Measurements from ENCODE around the gene RHCG. TPM values are rescaled to one million over a fixed set of nuclear protein-coding genes. Genes with fewer than 3 reads are reported as not detected.
A peak's percentile ranks its signal among the peaks of the same experiment; 100 is the strongest.

The RHCG gene
- total and polyA plus RNA-seq, 2 donors: 0.85 to 9.0 TPM

GRCh38 chr15:89433686-89434085 lies 62.7 kb downstream of the RHCG start:
- WGBS: 81% methylated on average over 2 of the region's 2 CpGs
- H3K36me3 ChIP-seq (ENCODE audit: control insufficient read depth in 2 of 2, insufficient read depth in 2 of 2, low read length in 1 of 2): no peaks in the 10 kb centered on the region
- H3K4me3 ChIP-seq (ENCODE audit: low read length in 2 of 2): no peak overlapping the region
- peaks cover 3 to 4% of the 10 kb centered on the region in 2 donors for H3K4me1 ChIP-seq (ENCODE audit: control insufficient read depth in 2 of 2, insufficient read depth in 2 of 2, low read length in 2 of 2)
- no peak for DNase-seq (ENCODE audit: low read depth in 6 of 9, low spot score in 9 of 9)
- no peak overlapping the region for H3K27ac ChIP-seq (ENCODE audit: low read depth in 1 of 2, low read length in 1 of 2)
- peaks cover 15 to 72% of the 10 kb centered on the region in 2 donors for H3K27me3 ChIP-seq (ENCODE audit: control insufficient read depth in 2 of 2, insufficient read depth in 1 of 2, low read length in 1 of 2)
- no peaks in the 10 kb centered on the region for H3K9me3 ChIP-seq (ENCODE audit: control insufficient read depth in 2 of 2, insufficient read depth in 1 of 2, low read length in 1 of 2)

DNA sequence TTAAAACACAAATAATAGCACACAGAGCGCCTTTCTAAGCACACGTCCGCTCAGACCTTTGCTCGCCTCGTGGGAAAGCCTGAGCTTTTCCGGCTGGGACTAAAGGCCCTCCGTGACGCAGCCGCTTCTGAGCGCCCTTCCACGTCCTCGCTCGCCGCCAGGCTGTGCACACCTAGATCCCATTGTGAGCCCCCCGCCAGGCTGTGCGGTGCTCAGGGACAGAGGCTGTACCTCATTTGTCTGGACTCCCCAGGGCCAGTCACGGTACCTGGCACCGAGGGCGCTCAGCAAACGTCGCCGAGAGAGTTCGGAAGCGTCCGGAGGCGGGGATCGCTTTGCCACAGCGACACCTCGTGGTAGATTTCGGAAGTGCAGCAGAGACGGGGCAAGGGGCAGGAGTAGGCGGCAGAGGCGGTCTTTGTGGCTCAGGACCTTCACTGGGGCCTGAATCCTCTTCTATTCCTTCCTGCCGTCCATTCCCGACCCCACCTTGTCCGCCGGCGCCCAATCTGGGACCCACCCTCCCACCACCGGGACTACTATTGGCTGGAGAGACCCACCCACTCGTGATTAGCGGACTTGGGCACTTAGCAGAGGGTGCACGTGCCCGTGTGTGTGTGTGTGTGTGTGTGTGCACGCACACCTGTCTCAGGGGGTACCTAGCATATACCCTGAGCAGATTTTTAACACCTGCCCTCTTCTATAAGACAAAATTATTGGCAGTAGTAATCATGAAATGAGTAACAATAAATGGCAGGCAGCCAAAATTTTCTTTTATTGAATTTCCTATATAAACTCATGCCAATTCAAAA lies 65.6 kb downstream of the RHCG start:
- DNase-seq (ENCODE audit: low read depth in 6 of 9, low spot score in 9 of 9): peak; percentile 38 to 83 (median 57)

GRCh38 chr15:89429986-89430385 lies 66.4 kb downstream of the RHCG start:
- Histone ChIP-seq H3K4me3 (ENCODE audit: low read length in 2 of 2) (no peak overlapping the region), H3K36me3 (ENCODE audit: control insufficient read depth in 2 of 2, insufficient read depth in 2 of 2, low read length in 1 of 2) (no peaks in the 10 kb centered on the region), H3K27me3 (ENCODE audit: control insufficient read depth in 2 of 2, insufficient read depth in 1 of 2, low read length in 1 of 2) (peaks cover 15 to 59% of the 10 kb centered on the region in 2 donors), H3K27ac (ENCODE audit: low read depth in 1 of 2, low read length in 1 of 2) (no peak overlapping the region), H3K4me1 (ENCODE audit: control insufficient read depth in 2 of 2, insufficient read depth in 2 of 2, low read length in 2 of 2) (peaks cover 3 to 4% of the 10 kb centered on the region in 2 donors), H3K9me3 (ENCODE audit: control insufficient read depth in 2 of 2, insufficient read depth in 1 of 2, low read length in 1 of 2) (no peaks in the 10 kb centered on the region)
- DNase-seq (ENCODE audit: low read depth in 6 of 9, low spot score in 9 of 9): no peak
- 87% methylated on average over 2 of the region's 2 CpGs for WGBS

More for the DNA sequence above, 65.6 kb downstream of the RHCG start:
- Histone ChIP-seq H3K9me3 (ENCODE audit: control insufficient read depth in 2 of 2, insufficient read depth in 1 of 2, low read length in 1 of 2) (no peaks in the 10 kb centered on the region), H3K27ac (ENCODE audit: low read depth in 1 of 2, low read length in 1 of 2) (no peak overlapping the region), H3K4me1 (ENCODE audit: control insufficient read depth in 2 of 2, insufficient read depth in 2 of 2, low read length in 2 of 2) (peaks cover 3 to 4% of the 10 kb centered on the region in 2 donors), H3K27me3 (ENCODE audit: control insufficient read depth in 2 of 2, insufficient read depth in 1 of 2, low read length in 1 of 2) (peaks cover 15 to 63% of the 10 kb centered on the region in 2 donors), H3K4me3 (ENCODE audit: low read length in 2 of 2) (peak overlapping the region in 1 of 2 donors; percentile 38), H3K36me3 (ENCODE audit: control insufficient read depth in 2 of 2, insufficient read depth in 2 of 2, low read length in 1 of 2) (no peaks in the 10 kb centered on the region)
- 7% methylated on average over 44 of the region's 44 CpGs for WGBS

DNA sequence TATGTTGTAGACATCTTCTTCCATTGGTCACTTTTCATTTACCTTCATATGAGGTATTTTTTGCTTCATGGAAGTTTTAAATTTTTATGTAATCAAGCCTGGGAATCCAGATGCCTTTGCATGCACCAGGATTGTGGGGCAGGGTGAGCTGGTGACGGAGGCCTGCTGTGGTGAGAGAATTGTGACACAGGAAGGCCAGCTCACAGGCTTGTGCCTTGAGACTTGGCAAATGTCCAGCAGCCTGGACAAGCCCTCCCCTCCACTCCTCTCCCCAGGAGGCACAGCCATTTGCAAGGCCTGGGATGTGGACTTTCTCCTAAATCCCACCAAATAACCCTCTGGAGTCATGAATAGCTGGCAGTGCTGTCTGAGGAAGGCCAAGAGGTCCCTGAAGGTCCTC lies 67.4 kb downstream of the RHCG start:
- Histone ChIP-seq H3K27me3 (ENCODE audit: control insufficient read depth in 2 of 2, insufficient read depth in 1 of 2, low read length in 1 of 2) (peaks cover 15 to 60% of the 10 kb centered on the region in 2 donors), H3K4me3 (ENCODE audit: low read length in 2 of 2) (no peak overlapping the region), H3K4me1 (ENCODE audit: control insufficient read depth in 2 of 2, insufficient read depth in 2 of 2, low read length in 2 of 2) (peaks cover 3 to 4% of the 10 kb centered on the region in 2 donors), H3K27ac (ENCODE audit: low read depth in 1 of 2, low read length in 1 of 2) (no peak overlapping the region), H3K36me3 (ENCODE audit: control insufficient read depth in 2 of 2, insufficient read depth in 2 of 2, low read length in 1 of 2) (no peaks in the 10 kb centered on the region), H3K9me3 (ENCODE audit: control insufficient read depth in 2 of 2, insufficient read depth in 1 of 2, low read length in 1 of 2) (no peaks in the 10 kb centered on the region)
- WGBS: 94% methylated on average over 1 of the region's 1 CpG
- no peak for DNase-seq (ENCODE audit: low read depth in 6 of 9, low spot score in 9 of 9)

DNA sequence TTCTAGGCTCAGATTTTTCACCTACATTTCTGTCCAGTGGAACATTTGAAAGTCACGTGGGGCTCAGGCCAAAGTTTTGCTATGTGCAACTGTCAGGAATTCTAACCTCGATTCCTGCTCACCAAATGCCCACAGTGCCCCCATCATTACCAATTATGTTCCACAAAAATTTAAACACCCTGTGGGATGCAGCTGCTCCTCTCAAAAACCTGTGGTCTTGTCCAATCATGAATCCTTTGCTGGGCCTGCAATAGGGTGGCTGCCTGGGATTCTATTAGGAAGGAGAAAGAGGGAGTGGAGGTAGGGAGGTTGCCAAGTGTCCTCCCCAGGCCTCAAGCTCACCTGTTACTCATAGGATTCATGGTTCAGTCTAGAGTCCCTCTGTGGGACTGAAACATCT lies 68.1 kb downstream of the RHCG start:
- no peaks in the 10 kb centered on the region for H3K36me3 ChIP-seq (ENCODE audit: control insufficient read depth in 2 of 2, insufficient read depth in 2 of 2, low read length in 1 of 2)
- H3K27me3 ChIP-seq (ENCODE audit: control insufficient read depth in 2 of 2, insufficient read depth in 1 of 2, low read length in 1 of 2): peaks cover 15 to 60% of the 10 kb centered on the region in 2 donors
- DNase-seq (ENCODE audit: low read depth in 6 of 9, low spot score in 9 of 9): no peak
- H3K27ac ChIP-seq (ENCODE audit: low read depth in 1 of 2, low read length in 1 of 2): no peak overlapping the region
- no peak overlapping the region for H3K4me3 ChIP-seq (ENCODE audit: low read length in 2 of 2)
- 85% methylated on average over 2 of the region's 2 CpGs for WGBS
- no peaks in the 10 kb centered on the region for H3K9me3 ChIP-seq (ENCODE audit: control insufficient read depth in 2 of 2, insufficient read depth in 1 of 2, low read length in 1 of 2)
- H3K4me1 ChIP-seq (ENCODE audit: control insufficient read depth in 2 of 2, insufficient read depth in 2 of 2, low read length in 2 of 2): peaks cover 3 to 4% of the 10 kb centered on the region in 2 donors

DNA sequence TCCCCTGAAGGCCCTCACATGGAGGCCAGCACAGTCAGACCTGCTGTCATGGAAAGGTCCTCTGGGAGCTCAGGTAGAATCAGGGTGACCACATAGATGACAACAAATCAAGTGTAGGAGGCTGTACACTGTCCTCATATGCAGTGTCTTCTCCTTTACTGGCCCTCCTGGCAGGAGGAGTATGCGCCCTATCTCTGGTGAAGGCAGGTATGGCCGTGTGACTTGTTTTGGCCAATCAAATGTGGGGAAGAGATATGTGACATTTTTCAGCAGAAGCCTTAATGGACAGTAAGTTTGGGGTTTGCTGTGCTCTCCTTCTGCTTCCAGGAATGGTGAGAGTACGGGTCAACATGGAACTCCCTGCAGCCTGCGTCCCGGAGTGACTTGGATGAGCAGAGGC lies 69.9 kb downstream of the RHCG start:
- H3K27me3 ChIP-seq (ENCODE audit: control insufficient read depth in 2 of 2, insufficient read depth in 1 of 2, low read length in 1 of 2): peaks cover 11 to 56% of the 10 kb centered on the region in 2 donors
- no peak overlapping the region for H3K4me3 ChIP-seq (ENCODE audit: low read length in 2 of 2)
- no peak overlapping the region for H3K27ac ChIP-seq (ENCODE audit: low read depth in 1 of 2, low read length in 1 of 2)
- no peak for DNase-seq (ENCODE audit: low read depth in 6 of 9, low spot score in 9 of 9)
- H3K36me3 ChIP-seq (ENCODE audit: control insufficient read depth in 2 of 2, insufficient read depth in 2 of 2, low read length in 1 of 2): no peaks in the 10 kb centered on the region
- no peaks in the 10 kb centered on the region for H3K9me3 ChIP-seq (ENCODE audit: control insufficient read depth in 2 of 2, insufficient read depth in 1 of 2, low read length in 1 of 2)
- peaks cover 3 to 4% of the 10 kb centered on the region in 2 donors for H3K4me1 ChIP-seq (ENCODE audit: control insufficient read depth in 2 of 2, insufficient read depth in 2 of 2, low read length in 2 of 2)
- 93% methylated on average over 5 of the region's 5 CpGs for WGBS

DNA sequence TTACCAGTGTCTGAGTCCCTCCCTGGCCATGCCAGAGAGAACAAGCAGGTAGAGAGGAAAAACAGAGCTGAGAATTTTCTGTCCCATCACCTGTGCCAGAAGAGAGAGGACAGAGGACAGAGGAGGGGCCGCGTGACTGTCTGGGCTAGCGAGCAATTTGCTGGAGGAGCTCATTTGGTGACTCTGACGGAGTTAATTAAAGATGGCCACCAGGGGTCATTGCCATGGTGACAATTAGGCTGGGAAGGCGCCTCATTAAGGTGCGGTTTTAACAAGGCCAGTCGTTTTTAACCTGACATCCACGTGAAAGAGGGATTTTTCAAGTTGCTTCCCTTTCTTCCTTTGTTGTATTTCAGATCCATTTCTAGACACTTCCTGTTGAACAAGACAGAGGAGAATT lies 72.4 kb downstream of the RHCG start:
- DNase-seq (ENCODE audit: low read depth in 6 of 9, low spot score in 9 of 9): no peak
- Histone ChIP-seq H3K36me3 (ENCODE audit: control insufficient read depth in 2 of 2, insufficient read depth in 2 of 2, low read length in 1 of 2) (no peaks in the 10 kb centered on the region), H3K9me3 (ENCODE audit: control insufficient read depth in 2 of 2, insufficient read depth in 1 of 2, low read length in 1 of 2) (no peaks in the 10 kb centered on the region), H3K27me3 (ENCODE audit: control insufficient read depth in 2 of 2, insufficient read depth in 1 of 2, low read length in 1 of 2) (peaks cover 6 to 50% of the 10 kb centered on the region in 2 donors), H3K4me3 (ENCODE audit: low read length in 2 of 2) (no peak overlapping the region), H3K4me1 (ENCODE audit: control insufficient read depth in 2 of 2, insufficient read depth in 2 of 2, low read length in 2 of 2) (no peaks in the 10 kb centered on the region), H3K27ac (ENCODE audit: low read depth in 1 of 2, low read length in 1 of 2) (no peak overlapping the region)
- WGBS: 52% methylated on average over 8 of the region's 8 CpGs

Other genes with a start within 250 kb of the RHCG start
- gene POLG, start 161.8 kb downstream of the RHCG start, total RNA-seq: 59.1 TPM
- 80.5 TPM for gene POLG, start 161.8 kb downstream of the RHCG start, polyA plus RNA-seq
- 3.5 TPM for gene TICRR, start 78.9 kb upstream of the RHCG start, total RNA-seq
- 0.32 TPM for gene TICRR, start 78.9 kb upstream of the RHCG start, polyA plus RNA-seq
- 2.7 TPM for gene KIF7, start 158.9 kb upstream of the RHCG start, total RNA-seq
- gene KIF7, start 158.9 kb upstream of the RHCG start, polyA plus RNA-seq: 2.9 TPM
- gene PLIN1, start 182.8 kb upstream of the RHCG start, total RNA-seq: 0.05 TPM
- gene PLIN1, start 182.8 kb upstream of the RHCG start, polyA plus RNA-seq: 1.0 TPM
- 2.5 TPM for gene PEX11A, start 194.2 kb upstream of the RHCG start, total RNA-seq
- 3.8 TPM for gene PEX11A, start 194.2 kb upstream of the RHCG start, polyA plus RNA-seq
- gene WDR93, start 194.2 kb upstream of the RHCG start, total RNA-seq: 0.09 TPM
- 0.32 TPM for gene WDR93, start 194.2 kb upstream of the RHCG start, polyA plus RNA-seq